Hepatocyte (in vitro differentiated cells): ENCODE measurements around the gene TMED7. TPM values are rescaled to one million over a fixed set of nuclear protein-coding genes. Genes with fewer than 3 reads are reported as not detected.
"Not testable (repeated sequence)": the region's sequence is repeated elsewhere in the genome, so short reads cannot be mapped to it uniquely, and the experiment has no call there.

Experiments used
- DNase-seq: peaks from one replicate; pipeline ENCODE4 v3.0.0-alpha.2; 2016; ENCODE audit warnings: low spot score
- H2AFZ ChIP-seq: fragments of 200-600 bp; sonication (generic); 2 replicates; pipeline ENCODE4 v1.6.0; 2016; ENCODE audit warnings: antibody characterized with exemption, mild to moderate bottlenecking
- H3K27ac ChIP-seq: fragments of 200-600 bp; sonication (generic); 2 replicates; pipeline ENCODE4 v1.5.1; 2016; ENCODE audit warnings: mild to moderate bottlenecking
- H3K27me3 ChIP-seq: fragments of 200-600 bp; sonication (generic); 2 replicates; pipeline ENCODE4 v1.6.1; 2016
- H3K36me3 ChIP-seq: fragments of 200-600 bp; sonication (generic); replicated peaks from 2 replicates; pipeline ENCODE4 v1.5.1; 2016; ENCODE audit warnings: low read depth; ENCODE audit not compliant: insufficient read depth
- H3K4me1 ChIP-seq: fragments of 200-600 bp; sonication (generic); 2 replicates; pipeline ENCODE4 v1.5.1; 2016; ENCODE audit warnings: mild to moderate bottlenecking, moderate library complexity; ENCODE audit not compliant: insufficient read depth
- H3K4me2 ChIP-seq: fragments of 200-600 bp; sonication (generic); 2 replicates; pipeline ENCODE4 v1.6.0; 2016
- H3K4me3 ChIP-seq: fragments of 200-600 bp; sonication (generic); 2 replicates; pipeline ENCODE4 v1.5.1; 2016; ENCODE audit warnings: mild to moderate bottlenecking
- H3K79me2 ChIP-seq: fragments of 200-600 bp; sonication (generic); 2 replicates; pipeline ENCODE4 v1.6.0; 2017; ENCODE audit warnings: mild to moderate bottlenecking
- H3K9me2 ChIP-seq: fragments of 200-600 bp; sonication (generic); replicated peaks from 2 replicates; pipeline ENCODE4 v1.6.0; 2017; ENCODE audit warnings: mild to moderate bottlenecking; ENCODE audit not compliant: insufficient read depth
- H3K9me3 ChIP-seq: fragments of 200-600 bp; sonication (generic); 2 replicates; pipeline ENCODE4 v1.5.1; 2016; ENCODE audit warnings: low read depth, mild to moderate bottlenecking
- H4K20me1 ChIP-seq: fragments of 200-600 bp; sonication (generic); 2 replicates; pipeline ENCODE4 v1.6.0; 2016; ENCODE audit warnings: mild to moderate bottlenecking; ENCODE audit not compliant: insufficient read depth, poor library complexity, severe bottlenecking
- EZH2 ChIP-seq: fragments of 200-600 bp; sonication (generic); IDR thresholded peaks from 2 replicates; pipeline ENCODE4 v1.6.1; 2016; ENCODE audit warnings: antibody characterized with exemption, mild to moderate bottlenecking, borderline replicate concordance
- EZH2phosphoT487 ChIP-seq: fragments of 200-600 bp; sonication (generic); IDR thresholded peaks from one replicate; pipeline ENCODE4 v1.6.1; 2018; ENCODE audit warnings: antibody characterized with exemption, mild to moderate bottlenecking, low read depth, moderate library complexity; ENCODE audit not compliant: unreplicated experiment, severe bottlenecking
- WGBS: methylation state at CpG from one replicate; pipeline ENCODE4 v1.1.6; 2016; ENCODE audit warnings: low lambda C conversion rate; ENCODE audit errors: missing lambda C conversion rate; 5-methylcytosine and 5-hydroxymethylcytosine counted together
- polyA plus RNA-seq: library from polyadenylated mRNA; unstranded; fragments of >200 nt; fragmentation: Nextera tagmentation; extraction: Ambion mirVana; gene quantifications from 2 replicates; pipeline ENCODE4 v1.2.1, GENCODE V29; 2016
- total RNA-seq: library from RNA; depleted of rRNA; stranded (reverse); fragments of >200 nt; gene quantifications from 2 replicates; pipeline ENCODE4 v1.2.3, GENCODE V29; 2014
- TF ChIP-seq, protein P1 (sequence below): fragments of 200-600 bp; sonication (generic); IDR thresholded peaks from 2 replicates; pipeline ENCODE4 v1.5.1; 2016; ENCODE audit warnings: antibody characterized with exemption, mild to moderate bottlenecking; ENCODE audit not compliant: poor library complexity

TMED7 gene
- total and polyA plus RNA-seq, 2 experiments from 2014 or later: 88.1 to 214 TPM

DNA sequence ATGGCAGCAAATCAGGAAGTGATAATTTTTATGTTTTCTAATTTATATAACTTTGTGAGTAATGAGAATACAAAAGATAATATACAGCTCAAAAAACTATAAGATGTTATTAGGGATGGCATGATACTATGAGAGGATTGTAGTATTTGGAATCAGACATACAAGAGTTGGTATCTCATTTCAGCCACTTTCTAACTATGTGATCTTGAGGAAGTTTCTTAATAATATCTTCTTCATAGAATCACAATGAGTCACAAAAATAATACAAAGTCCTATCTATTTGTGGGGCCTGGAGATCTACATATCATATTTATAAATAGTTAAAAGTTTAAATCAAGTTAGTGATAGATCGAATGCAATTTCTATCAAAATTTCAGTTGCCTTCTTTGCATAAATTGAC lies 23.7 kb upstream of the TMED7 start:
- DNase-seq: no peak
- Histone ChIP-seq H3K4me3 (no peak overlapping the region), H3K79me2 (no peaks in the 10 kb centered on the region), H3K9me3 (no peaks in the 10 kb centered on the region), H3K36me3 (no peaks in the 10 kb centered on the region), H3K4me2 (no peak overlapping the region), H3K9me2 (no peaks in the 10 kb centered on the region), H3K27me3 (no peaks in the 10 kb centered on the region), H4K20me1 (no peaks in the 10 kb centered on the region), H2AFZ (no peak overlapping the region), H3K4me1 (no peaks in the 10 kb centered on the region), H3K27ac (no peak overlapping the region)
- WGBS: 96% methylated on average over 1 of the region's 1 CpG
- TF ChIP-seq, protein P1, sequence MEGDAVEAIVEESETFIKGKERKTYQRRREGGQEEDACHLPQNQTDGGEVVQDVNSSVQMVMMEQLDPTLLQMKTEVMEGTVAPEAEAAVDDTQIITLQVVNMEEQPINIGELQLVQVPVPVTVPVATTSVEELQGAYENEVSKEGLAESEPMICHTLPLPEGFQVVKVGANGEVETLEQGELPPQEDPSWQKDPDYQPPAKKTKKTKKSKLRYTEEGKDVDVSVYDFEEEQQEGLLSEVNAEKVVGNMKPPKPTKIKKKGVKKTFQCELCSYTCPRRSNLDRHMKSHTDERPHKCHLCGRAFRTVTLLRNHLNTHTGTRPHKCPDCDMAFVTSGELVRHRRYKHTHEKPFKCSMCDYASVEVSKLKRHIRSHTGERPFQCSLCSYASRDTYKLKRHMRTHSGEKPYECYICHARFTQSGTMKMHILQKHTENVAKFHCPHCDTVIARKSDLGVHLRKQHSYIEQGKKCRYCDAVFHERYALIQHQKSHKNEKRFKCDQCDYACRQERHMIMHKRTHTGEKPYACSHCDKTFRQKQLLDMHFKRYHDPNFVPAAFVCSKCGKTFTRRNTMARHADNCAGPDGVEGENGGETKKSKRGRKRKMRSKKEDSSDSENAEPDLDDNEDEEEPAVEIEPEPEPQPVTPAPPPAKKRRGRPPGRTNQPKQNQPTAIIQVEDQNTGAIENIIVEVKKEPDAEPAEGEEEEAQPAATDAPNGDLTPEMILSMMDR: no peak
- TF ChIP-seq EZH2phosphoT487: no peak
- no peak for TF ChIP-seq EZH2

DNA sequence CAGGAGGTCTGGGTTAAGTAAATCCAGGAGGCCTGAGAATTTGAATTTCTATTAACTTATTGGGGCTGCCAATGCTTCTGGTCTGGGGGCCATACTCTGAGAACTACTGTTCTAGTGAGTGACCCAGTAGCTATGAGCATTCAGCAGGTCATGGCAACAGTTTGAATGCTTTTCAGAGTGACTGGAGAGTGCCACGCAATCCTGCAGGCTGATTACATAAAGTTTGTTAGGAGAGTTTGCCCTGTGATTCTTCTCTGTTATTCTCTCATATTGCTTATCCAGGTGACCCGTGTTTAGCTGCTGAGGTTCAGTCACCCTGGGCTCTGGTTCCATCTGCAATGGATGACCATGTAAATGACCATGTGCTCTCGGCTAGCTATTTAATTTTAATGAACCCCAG lies 22.2 kb upstream of the TMED7 start:
- TF ChIP-seq EZH2 (no peak), EZH2phosphoT487 (no peak)
- TF ChIP-seq, protein P1: no peak
- no peaks in the 10 kb centered on the region for H3K9me2 ChIP-seq
- no peaks in the 10 kb centered on the region for H4K20me1 ChIP-seq
- no peaks in the 10 kb centered on the region for H3K9me3 ChIP-seq
- H3K4me3 ChIP-seq: no peak overlapping the region
- H3K4me2 ChIP-seq: no peak overlapping the region
- no peaks in the 10 kb centered on the region for H3K36me3 ChIP-seq
- no peaks in the 10 kb centered on the region for H3K79me2 ChIP-seq
- no peaks in the 10 kb centered on the region for H3K27me3 ChIP-seq
- 80% methylated on average over 3 of the region's 3 CpGs for WGBS
- no peak overlapping the region for H3K27ac ChIP-seq
- no peak overlapping the region for H2AFZ ChIP-seq
- no peaks in the 10 kb centered on the region for H3K4me1 ChIP-seq
- no peak for DNase-seq

DNA sequence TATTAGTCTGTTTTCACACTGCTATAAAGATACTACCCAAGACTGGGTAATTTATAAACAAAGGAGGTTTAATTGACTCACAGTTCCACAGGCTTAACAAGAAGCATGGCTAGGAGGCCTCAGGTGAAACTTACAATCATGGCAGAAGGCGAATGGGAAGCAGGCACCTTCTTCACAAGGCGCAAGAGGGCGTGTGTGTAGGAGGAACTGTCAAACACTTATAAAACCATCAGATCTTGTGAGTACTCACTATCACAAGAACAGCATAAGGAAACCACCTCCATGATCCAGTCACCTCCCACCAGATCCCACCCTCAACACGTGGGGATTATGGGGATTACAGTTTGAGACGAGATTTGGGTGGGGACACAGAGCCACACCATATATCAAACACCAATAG lies 19.6 kb upstream of the TMED7 start:
- not testable (repeated sequence) for H3K27ac ChIP-seq, DNase-seq, H3K9me2 ChIP-seq, H3K36me3 ChIP-seq, H3K9me3 ChIP-seq, H3K4me1 ChIP-seq, H3K27me3 ChIP-seq, H3K79me2 ChIP-seq, H2AFZ ChIP-seq, H4K20me1 ChIP-seq, H3K4me2 ChIP-seq, H3K4me3 ChIP-seq
- WGBS: 81% methylated on average over 5 of the region's 5 CpGs

DNA sequence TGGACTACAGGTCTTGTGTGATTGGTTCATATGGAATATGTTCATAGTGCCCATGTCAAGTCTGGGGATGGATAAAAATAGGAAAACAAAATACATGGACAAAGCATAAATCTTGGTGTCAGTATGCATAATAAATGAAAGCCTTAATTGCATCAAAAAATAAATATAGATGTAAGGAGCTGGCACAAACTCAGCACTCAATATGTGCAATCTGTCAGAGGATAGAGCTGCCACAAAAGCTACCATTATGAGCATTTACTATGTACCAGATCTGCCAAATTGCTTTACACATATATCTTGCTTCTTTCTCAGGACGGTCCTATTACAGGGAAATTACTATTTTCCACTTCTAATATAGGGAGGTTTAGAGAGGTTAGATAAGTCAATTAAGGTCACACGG lies 18.2 kb upstream of the TMED7 start:
- no peak overlapping the region for H3K4me2 ChIP-seq
- H3K4me3 ChIP-seq: no peak overlapping the region
- no peaks in the 10 kb centered on the region for H3K9me2 ChIP-seq
- no peaks in the 10 kb centered on the region for H3K4me1 ChIP-seq
- H4K20me1 ChIP-seq: no peaks in the 10 kb centered on the region
- H3K79me2 ChIP-seq: no peaks in the 10 kb centered on the region
- H2AFZ ChIP-seq: no peak overlapping the region
- H3K36me3 ChIP-seq: no peaks in the 10 kb centered on the region
- no peaks in the 10 kb centered on the region for H3K27me3 ChIP-seq
- H3K27ac ChIP-seq: no peak overlapping the region
- 87% methylated on average over 2 of the region's 2 CpGs for WGBS
- H3K9me3 ChIP-seq: no peaks in the 10 kb centered on the region
- no peak for DNase-seq
- TF ChIP-seq EZH2phosphoT487 (no peak), EZH2 (no peak)
- TF ChIP-seq, protein P1: no peak
